Thyroid gland (tissue), 4 donors: ENCODE data around the gene CPPED1. TPM values are rescaled to one million over a fixed set of nuclear protein-coding genes. Genes with fewer than 3 reads are reported as not detected.

Source experiments
- DNase-seq, 2 donors: peaks; one replicate each; pipeline ENCODE4 v3.0.0-alpha.2; 2019
- H3K27ac ChIP-seq, 3 donors: fragments of 200-600 bp; sonication (generic); 1 replicate in 2 of 3; 2 replicates in 1 of 3; pipeline ENCODE4 v1.5.1; 2016 to 2019; ENCODE audit warnings: mild to moderate bottlenecking in 1 of 3, moderate library complexity in 1 of 3
- H3K27me3 ChIP-seq: fragments of 200-600 bp; sonication (generic); one replicate; pipeline ENCODE4 v1.5.1; 2019
- H3K36me3 ChIP-seq, 2 donors: fragments of 200-600 bp; sonication (generic); one replicate each; pipeline ENCODE4 v1.5.1; 2016 to 2019
- H3K4me1 ChIP-seq, 2 donors: fragments of 200-600 bp; sonication (generic); one replicate each; pipeline ENCODE4 v1.5.1; 2017 to 2019
- H3K4me3 ChIP-seq, 3 donors: fragments of 200-600 bp; sonication (generic); replicated peaks in 1 of 3; 1 replicate in 2 of 3; 2 replicates in 1 of 3; pipeline ENCODE4 v1.5.1; 2016; ENCODE audit warnings: mild to moderate bottlenecking in 1 of 3
- H3K9me3 ChIP-seq: fragments of 200-600 bp; sonication (generic); one replicate; pipeline ENCODE4 v1.5.1; 2017
- POLR2A ChIP-seq, 2 donors: fragments of 450-650 bp; IDR thresholded peaks; one replicate each; pipeline ENCODE4 v1.6.1; 2017; ENCODE audit warnings: antibody characterized with exemption in 2 of 2, mild to moderate bottlenecking in 2 of 2, moderate library complexity in 1 of 2
- WGBS, 2 donors: methylation state at CpG; one replicate each; pipeline ENCODE4 v1.1.5; 2017; 5-methylcytosine and 5-hydroxymethylcytosine counted together
- intact Hi-C: fragments of 100-400 bp; cut with DNase I; formaldehyde crosslinking; loops from one replicate; pipeline ENCODE4 v1.15.1; 2023
- total RNA-seq, 4 donors: library from RNA; depleted of rRNA; stranded (reverse); fragments of >200 nt; gene quantifications; one replicate each; pipeline ENCODE4 v1.2.3, GENCODE V29; 2016
- TF ChIP-seq, protein P1 (sequence below), 6 experiments: fragments of 200-600 bp in 3 of 6; fragments of 450-650 bp in 3 of 6; sonication (generic) in 3 of 6; IDR thresholded peaks; one replicate each; pipeline ENCODE4 v1.5.1; 2016 to 2019; ENCODE audit warnings: antibody characterized with exemption in 6 of 6, mild to moderate bottlenecking in 2 of 6, inconsistent platforms in 1 of 6, moderate library complexity in 1 of 6

The CPPED1 gene
- total RNA-seq, 4 donors from 2014 or later = 8.5 to 17.8 (median 16.8) TPM

DNA sequence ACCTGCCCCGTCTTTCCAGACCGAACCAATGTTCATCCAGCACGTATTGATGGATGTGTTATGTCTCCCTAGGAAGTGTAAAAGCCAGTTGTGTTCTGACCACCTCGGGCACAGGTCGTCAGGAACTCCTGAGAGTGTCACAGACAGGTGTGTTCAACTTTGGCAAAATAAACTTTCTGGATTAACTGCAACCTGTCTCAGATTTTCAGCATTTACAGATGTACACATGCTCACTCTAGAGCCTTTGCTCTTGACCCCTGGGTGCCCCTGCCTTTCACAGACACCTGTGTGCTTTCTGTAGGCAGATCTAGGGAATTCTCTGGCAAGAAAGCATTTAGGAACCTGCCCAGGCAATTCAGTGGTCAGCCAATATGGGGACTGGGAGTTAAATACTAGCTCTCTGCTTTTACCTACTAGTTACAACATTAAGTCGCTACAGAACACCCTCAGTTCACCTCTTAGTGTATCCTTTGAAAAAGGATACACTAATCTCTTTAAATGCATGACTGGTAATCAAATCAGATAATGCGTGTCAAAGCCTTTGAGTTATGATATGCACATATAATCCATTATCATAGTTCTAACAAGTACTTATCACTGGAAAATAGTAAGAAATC is 188.9 kb downstream of the CPPED1 start:
- peaks cover 0 to 14% of the 10 kb centered on the region in 2 donors for H3K4me1 ChIP-seq
- no peak for DNase-seq
- no peaks in the 10 kb centered on the region for H3K27me3 ChIP-seq
- WGBS, 2 donors = 80 to 83% methylated on average over 7 of the region's 7 CpGs
- no peak overlapping the region for H3K4me3 ChIP-seq
- no peak for TF ChIP-seq POLR2A (IDR thresholded peaks at IDR 0.05)
- TF ChIP-seq, protein P1, sequence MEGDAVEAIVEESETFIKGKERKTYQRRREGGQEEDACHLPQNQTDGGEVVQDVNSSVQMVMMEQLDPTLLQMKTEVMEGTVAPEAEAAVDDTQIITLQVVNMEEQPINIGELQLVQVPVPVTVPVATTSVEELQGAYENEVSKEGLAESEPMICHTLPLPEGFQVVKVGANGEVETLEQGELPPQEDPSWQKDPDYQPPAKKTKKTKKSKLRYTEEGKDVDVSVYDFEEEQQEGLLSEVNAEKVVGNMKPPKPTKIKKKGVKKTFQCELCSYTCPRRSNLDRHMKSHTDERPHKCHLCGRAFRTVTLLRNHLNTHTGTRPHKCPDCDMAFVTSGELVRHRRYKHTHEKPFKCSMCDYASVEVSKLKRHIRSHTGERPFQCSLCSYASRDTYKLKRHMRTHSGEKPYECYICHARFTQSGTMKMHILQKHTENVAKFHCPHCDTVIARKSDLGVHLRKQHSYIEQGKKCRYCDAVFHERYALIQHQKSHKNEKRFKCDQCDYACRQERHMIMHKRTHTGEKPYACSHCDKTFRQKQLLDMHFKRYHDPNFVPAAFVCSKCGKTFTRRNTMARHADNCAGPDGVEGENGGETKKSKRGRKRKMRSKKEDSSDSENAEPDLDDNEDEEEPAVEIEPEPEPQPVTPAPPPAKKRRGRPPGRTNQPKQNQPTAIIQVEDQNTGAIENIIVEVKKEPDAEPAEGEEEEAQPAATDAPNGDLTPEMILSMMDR (IDR thresholded peaks at IDR 0.05) = no peak
- no peak overlapping the region for H3K27ac ChIP-seq
- no peaks in the 10 kb centered on the region for H3K36me3 ChIP-seq
- H3K9me3 ChIP-seq = no peaks in the 10 kb centered on the region
- intact Hi-C loops = no loop called here

DNA sequence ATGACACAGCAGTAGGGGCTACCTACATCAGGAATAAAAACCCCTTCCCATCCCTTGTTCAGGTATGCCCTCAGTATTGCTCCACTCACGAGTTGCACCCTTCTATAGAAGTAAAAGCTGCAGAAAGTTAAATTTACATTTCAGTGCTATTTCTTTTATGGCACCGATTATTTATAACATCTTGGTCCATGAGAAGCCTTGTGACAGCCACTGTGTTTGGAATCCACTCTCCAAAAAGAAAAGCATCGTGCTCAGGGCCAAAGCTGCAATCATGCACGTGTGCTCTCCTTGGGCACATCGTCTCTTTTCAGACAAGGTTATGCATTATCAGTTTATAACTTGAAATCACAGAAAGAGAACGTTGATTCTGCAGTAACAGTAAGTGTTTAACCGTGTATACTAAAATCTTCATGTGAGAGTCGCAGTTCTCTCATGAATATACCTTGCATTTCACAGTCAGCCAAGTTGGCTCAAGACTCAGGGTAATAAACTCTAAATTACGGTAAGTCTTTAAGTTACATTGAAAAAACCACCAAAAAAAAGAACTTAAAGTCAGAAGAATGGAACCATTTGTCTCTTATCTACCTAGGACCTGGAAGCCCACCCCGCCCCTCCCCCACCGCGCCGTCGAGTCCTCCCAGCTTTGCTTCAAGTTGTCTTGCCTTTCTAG is 189.6 kb downstream of the CPPED1 start:
- no peaks in the 10 kb centered on the region for H3K27me3 ChIP-seq
- 82 to 90% methylated on average over 14 of the region's 14 CpGs for WGBS, 2 donors
- intact Hi-C loops = no loop called here
- H3K4me1 ChIP-seq = peaks cover 0 to 13% of the 10 kb centered on the region in 2 donors
- H3K4me3 ChIP-seq = no peak overlapping the region
- H3K9me3 ChIP-seq = no peaks in the 10 kb centered on the region
- no peaks in the 10 kb centered on the region for H3K36me3 ChIP-seq
- TF ChIP-seq, protein P1 (IDR thresholded peaks at IDR 0.05) = no peak
- no peak for TF ChIP-seq POLR2A (IDR thresholded peaks at IDR 0.05)
- H3K27ac ChIP-seq = no peak overlapping the region
- DNase-seq = no peak

DNA sequence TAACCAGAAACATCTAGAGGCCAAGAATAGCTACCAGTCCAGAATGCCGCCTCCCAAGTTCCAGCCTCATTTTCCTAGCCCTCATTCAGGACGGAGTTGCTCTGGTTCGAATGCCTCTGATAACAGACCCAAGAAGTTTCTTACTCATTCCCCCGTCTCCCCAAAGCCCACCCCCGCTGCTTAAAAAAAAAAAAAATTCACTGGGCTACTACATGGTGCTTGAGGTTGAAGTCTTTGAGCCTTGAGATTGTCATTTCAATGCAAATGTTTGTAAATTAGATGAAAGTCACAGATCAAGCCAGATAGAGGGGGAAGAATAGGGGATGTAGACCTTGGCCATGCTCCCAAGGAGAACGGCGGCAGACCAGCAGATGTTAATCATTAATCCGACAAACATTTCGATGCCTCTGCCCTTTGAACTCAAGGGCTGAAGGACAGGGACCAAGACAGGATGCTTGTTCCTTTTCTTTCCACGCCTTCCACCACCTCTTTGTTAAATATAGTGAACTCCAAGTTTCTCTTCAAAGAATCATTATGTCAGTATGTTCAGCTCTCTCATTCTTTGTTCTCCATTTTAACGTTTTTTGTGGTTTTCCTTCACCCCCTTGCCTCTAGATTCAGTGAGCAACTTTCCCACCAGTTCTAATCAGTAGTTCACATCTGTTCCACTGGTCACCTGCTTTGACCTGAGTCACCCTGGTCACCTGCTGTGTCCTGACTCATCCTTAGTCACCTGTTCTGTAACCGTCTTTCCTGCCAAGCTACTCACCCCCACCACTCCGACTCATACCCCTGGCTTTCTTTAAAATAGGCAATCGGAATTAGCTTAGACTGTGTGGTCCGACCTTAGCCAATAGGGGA is 190.3 kb downstream of the CPPED1 start:
- H3K9me3 ChIP-seq = no peaks in the 10 kb centered on the region
- no peak for DNase-seq
- no peak overlapping the region for H3K4me3 ChIP-seq
- peaks cover 0 to 7% of the 10 kb centered on the region in 2 donors for H3K4me1 ChIP-seq
- no peaks in the 10 kb centered on the region for H3K27me3 ChIP-seq
- TF ChIP-seq POLR2A (IDR thresholded peaks at IDR 0.05) = no peak
- TF ChIP-seq, protein P1 (IDR thresholded peaks at IDR 0.05) = no peak
- intact Hi-C loops = no loop called here
- 62 to 75% methylated on average over 15 of the region's 15 CpGs for WGBS, 2 donors
- no peaks in the 10 kb centered on the region for H3K36me3 ChIP-seq
- H3K27ac ChIP-seq = no peak overlapping the region

DNA sequence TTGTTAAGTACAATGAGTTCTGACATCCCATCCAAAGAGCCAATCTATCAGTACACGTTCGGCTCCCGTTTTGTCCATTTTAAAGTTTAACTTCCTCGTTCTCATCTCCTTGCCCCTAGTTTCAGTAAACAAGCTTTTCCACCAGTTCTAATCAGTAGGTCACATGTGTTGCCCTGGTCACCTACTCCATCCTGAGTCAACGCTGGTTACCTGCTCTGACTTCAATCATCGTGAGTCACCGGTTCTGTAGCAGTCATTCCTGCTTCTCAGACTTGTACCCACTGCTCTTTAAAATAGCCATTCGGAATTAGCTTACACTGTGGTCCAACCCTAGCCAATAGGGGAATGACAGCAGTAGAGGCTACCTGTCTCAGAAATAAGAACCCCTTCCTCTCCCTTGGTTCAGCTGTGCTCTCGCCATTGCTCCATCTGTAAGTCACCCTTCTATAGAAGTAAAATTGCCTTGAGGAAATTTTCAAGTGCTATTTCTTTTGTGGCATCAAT is 191.0 kb downstream of the CPPED1 start:
- 88 to 89% methylated on average over 9 of the region's 9 CpGs for WGBS, 2 donors
- intact Hi-C loops = no loop called here

More for the DNA sequence above, 191.0 kb downstream of the CPPED1 start:
- H3K27ac ChIP-seq = no peak overlapping the region
- peaks cover 0 to 3% of the 10 kb centered on the region in 2 donors for H3K4me1 ChIP-seq
- TF ChIP-seq, protein P1 (IDR thresholded peaks at IDR 0.05) = no peak
- TF ChIP-seq POLR2A (IDR thresholded peaks at IDR 0.05) = no peak
- DNase-seq = no peak
- H3K9me3 ChIP-seq = no peaks in the 10 kb centered on the region
- no peaks in the 10 kb centered on the region for H3K27me3 ChIP-seq
- no peaks in the 10 kb centered on the region for H3K36me3 ChIP-seq
- H3K4me3 ChIP-seq = no peak overlapping the region
